ENCODE data around the gene ADCY9. TPM values are rescaled to one million over a fixed set of nuclear protein-coding genes. Genes with fewer than 3 reads are reported as not detected.

ADCY9 gene
- total and polyA plus RNA-seq, 2 donors from 2014 or later = 6.8 to 23.7 TPM

DNA sequence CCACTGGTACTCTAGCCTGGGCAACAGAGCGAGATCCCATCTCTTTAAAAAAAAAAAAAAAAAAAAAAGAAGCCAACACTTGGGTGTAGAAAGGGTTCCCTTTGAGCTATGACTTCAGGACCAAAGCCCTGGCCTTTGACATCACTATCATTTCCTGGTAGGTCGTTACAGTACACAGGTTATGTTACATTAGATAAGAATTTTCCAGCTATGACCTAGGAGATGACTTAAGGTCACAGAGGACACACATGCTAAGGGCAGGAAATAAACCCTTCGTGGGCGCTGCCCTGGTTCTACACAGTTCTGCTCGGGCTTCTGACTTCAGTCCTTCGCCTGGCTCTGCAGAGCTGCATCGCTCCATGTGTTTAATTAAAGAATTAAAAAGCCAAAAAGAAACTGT is 112.0 kb downstream of the ADCY9 start:
- FAIRE-seq (no peak), DNase-seq (peak in 1 of 5 donors; percentile 8)
- intact Hi-C loops (cut with DNase I) = no loop called here
- H3K4me3 ChIP-seq (ENCODE audit: low read length in 3 of 3) = no peak overlapping the region
- no peaks in the 10 kb centered on the region for H3K9me3 ChIP-seq (ENCODE audit: control insufficient read depth in 2 of 3, insufficient read depth in 1 of 3, low read length in 3 of 3)
- H3K27ac ChIP-seq (ENCODE audit: low read depth in 2 of 2, low read length in 2 of 2) = no peak overlapping the region
- H3K36me3 ChIP-seq (ENCODE audit: control insufficient read depth in 2 of 3, insufficient read depth in 3 of 3, low read length in 3 of 3) = no peaks in the 10 kb centered on the region
- H3K27me3 ChIP-seq (ENCODE audit: control insufficient read depth, insufficient read depth, low read length) = no peaks in the 10 kb centered on the region
- no peak overlapping the region for H3K9ac ChIP-seq (ENCODE audit: low read length in 3 of 3)
- H3K4me1 ChIP-seq (ENCODE audit: control insufficient read depth in 2 of 3, insufficient read depth in 2 of 3, low read depth in 1 of 3, low read length in 3 of 3) = peaks cover 0 to 9% (median 6%) of the 10 kb centered on the region in 3 donors
- TF ChIP-seq, protein P1, sequence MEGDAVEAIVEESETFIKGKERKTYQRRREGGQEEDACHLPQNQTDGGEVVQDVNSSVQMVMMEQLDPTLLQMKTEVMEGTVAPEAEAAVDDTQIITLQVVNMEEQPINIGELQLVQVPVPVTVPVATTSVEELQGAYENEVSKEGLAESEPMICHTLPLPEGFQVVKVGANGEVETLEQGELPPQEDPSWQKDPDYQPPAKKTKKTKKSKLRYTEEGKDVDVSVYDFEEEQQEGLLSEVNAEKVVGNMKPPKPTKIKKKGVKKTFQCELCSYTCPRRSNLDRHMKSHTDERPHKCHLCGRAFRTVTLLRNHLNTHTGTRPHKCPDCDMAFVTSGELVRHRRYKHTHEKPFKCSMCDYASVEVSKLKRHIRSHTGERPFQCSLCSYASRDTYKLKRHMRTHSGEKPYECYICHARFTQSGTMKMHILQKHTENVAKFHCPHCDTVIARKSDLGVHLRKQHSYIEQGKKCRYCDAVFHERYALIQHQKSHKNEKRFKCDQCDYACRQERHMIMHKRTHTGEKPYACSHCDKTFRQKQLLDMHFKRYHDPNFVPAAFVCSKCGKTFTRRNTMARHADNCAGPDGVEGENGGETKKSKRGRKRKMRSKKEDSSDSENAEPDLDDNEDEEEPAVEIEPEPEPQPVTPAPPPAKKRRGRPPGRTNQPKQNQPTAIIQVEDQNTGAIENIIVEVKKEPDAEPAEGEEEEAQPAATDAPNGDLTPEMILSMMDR (IDR thresholded peaks at IDR 0.05; ENCODE audit: borderline replicate concordance, extremely low read depth, insufficient read depth) = no peak

GRCh38 chr16:4003576-4003975 is 112.7 kb downstream of the ADCY9 start:
- FAIRE-seq (no peak), DNase-seq (peak in 1 of 5 donors; percentile 13)
- TF ChIP-seq, protein P1 (IDR thresholded peaks at IDR 0.05; ENCODE audit: borderline replicate concordance, extremely low read depth, insufficient read depth) = no peak
- no peak overlapping the region for H3K4me3 ChIP-seq (ENCODE audit: low read length in 3 of 3)
- no peaks in the 10 kb centered on the region for H3K36me3 ChIP-seq (ENCODE audit: control insufficient read depth in 2 of 3, insufficient read depth in 3 of 3, low read length in 3 of 3)
- no peak overlapping the region for H3K27ac ChIP-seq (ENCODE audit: low read depth in 2 of 2, low read length in 2 of 2)
- H3K4me1 ChIP-seq (ENCODE audit: control insufficient read depth in 2 of 3, insufficient read depth in 2 of 3, low read depth in 1 of 3, low read length in 3 of 3) = peaks cover 0 to 13% (median 8%) of the 10 kb centered on the region in 3 donors
- intact Hi-C loops (cut with DNase I) = no loop called here
- no peak overlapping the region for H3K9ac ChIP-seq (ENCODE audit: low read length in 3 of 3)
- H3K9me3 ChIP-seq (ENCODE audit: control insufficient read depth in 2 of 3, insufficient read depth in 1 of 3, low read length in 3 of 3) = no peaks in the 10 kb centered on the region
- H3K27me3 ChIP-seq (ENCODE audit: control insufficient read depth, insufficient read depth, low read length) = no peaks in the 10 kb centered on the region

- intact Hi-C loops (cut with DNase I) = no loop called here
- peaks cover 0 to 13% (median 8%) of the 10 kb centered on the region in 3 donors for H3K4me1 ChIP-seq (ENCODE audit: control insufficient read depth in 2 of 3, insufficient read depth in 2 of 3, low read depth in 1 of 3, low read length in 3 of 3)
- TF ChIP-seq, protein P1 (IDR thresholded peaks at IDR 0.05; ENCODE audit: borderline replicate concordance, extremely low read depth, insufficient read depth) = no peak
- no peak overlapping the region for H3K9ac ChIP-seq (ENCODE audit: low read length in 3 of 3)
- no peaks in the 10 kb centered on the region for H3K36me3 ChIP-seq (ENCODE audit: control insufficient read depth in 2 of 3, insufficient read depth in 3 of 3, low read length in 3 of 3)
- no peaks in the 10 kb centered on the region for H3K27me3 ChIP-seq (ENCODE audit: control insufficient read depth, insufficient read depth, low read length)
- H3K9me3 ChIP-seq (ENCODE audit: control insufficient read depth in 2 of 3, insufficient read depth in 1 of 3, low read length in 3 of 3) = no peaks in the 10 kb centered on the region
- FAIRE-seq = no peak
- DNase-seq = peak in 1 of 5 donors; percentile 51
- no peak overlapping the region for H3K4me3 ChIP-seq (ENCODE audit: low read length in 3 of 3)
- no peak overlapping the region for H3K27ac ChIP-seq (ENCODE audit: low read depth in 2 of 2, low read length in 2 of 2)
Measured at GRCh38 chr16:4003166-4003565, 113.1 kb downstream of the ADCY9 start.

GRCh38 chr16:4002121-4002520 is 114.1 kb downstream of the ADCY9 start:
- intact Hi-C loops (cut with DNase I) = no loop called here
- no peak for FAIRE-seq
- Histone ChIP-seq H3K4me3 (ENCODE audit: low read length in 3 of 3) (no peak overlapping the region), H3K4me1 (ENCODE audit: control insufficient read depth in 2 of 3, insufficient read depth in 2 of 3, low read depth in 1 of 3, low read length in 3 of 3) (peaks cover 0 to 13% (median 8%) of the 10 kb centered on the region in 3 donors), H3K9me3 (ENCODE audit: control insufficient read depth in 2 of 3, insufficient read depth in 1 of 3, low read length in 3 of 3) (no peaks in the 10 kb centered on the region), H3K27ac (ENCODE audit: low read depth in 2 of 2, low read length in 2 of 2) (no peak overlapping the region), H3K36me3 (ENCODE audit: control insufficient read depth in 2 of 3, insufficient read depth in 3 of 3, low read length in 3 of 3) (no peaks in the 10 kb centered on the region), H3K9ac (ENCODE audit: low read length in 3 of 3) (no peak overlapping the region), H3K27me3 (ENCODE audit: control insufficient read depth, insufficient read depth, low read length) (no peaks in the 10 kb centered on the region)
- TF ChIP-seq, protein P1 (IDR thresholded peaks at IDR 0.05; ENCODE audit: borderline replicate concordance, extremely low read depth, insufficient read depth) = no peak
- DNase-seq = no peak

All from kidney (tissue), 14 donors.